ENCODE results near the gene NNMT.

The NNMT gene

GRCh38 chr11:114302663-114303062 is 6.5 kb downstream of the NNMT start:
- no peak overlapping the region for H3K9ac ChIP-seq (ENCODE audit: low read length)
- H3K36me3 ChIP-seq (ENCODE audit: insufficient read depth, low read length): no peaks in the 10 kb centered on the region
- no peaks in the 10 kb centered on the region for H3K9me3 ChIP-seq (ENCODE audit: low read length)
- no peak overlapping the region for H2AFZ ChIP-seq (ENCODE audit: low read length)
- no peaks in the 10 kb centered on the region for H3K79me2 ChIP-seq (ENCODE audit: insufficient read depth, low read length)
- no peaks in the 10 kb centered on the region for H4K20me1 ChIP-seq (ENCODE audit: insufficient read depth, low read length)
- H3K27ac ChIP-seq (ENCODE audit: low read depth, low read length, poor library complexity, severe bottlenecking): no peak overlapping the region
- no peak overlapping the region for H3K4me3 ChIP-seq (ENCODE audit: low read depth, low read length, poor library complexity, severe bottlenecking)
- no peaks in the 10 kb centered on the region for H3F3A ChIP-seq (ENCODE audit: insufficient read depth, low read length)
- H3K9me2 ChIP-seq (ENCODE audit: low read depth, low read length): no peaks in the 10 kb centered on the region
- no peaks in the 10 kb centered on the region for H3K4me1 ChIP-seq (ENCODE audit: insufficient read depth, low read length, severe bottlenecking)
- no peaks in the 10 kb centered on the region for H3K27me3 ChIP-seq (ENCODE audit: insufficient read depth, low read length)
- no peak overlapping the region for H3K4me2 ChIP-seq (ENCODE audit: low read length)
- TF ChIP-seq EZH2 (IDR thresholded peaks at IDR 0.05; ENCODE audit: borderline replicate concordance, low read length): no peak
- no peak for TF ChIP-seq CTCF (IDR thresholded peaks at IDR 0.05; ENCODE audit: low read length)

GRCh38 chr11:114304065-114304464 is 7.9 kb downstream of the NNMT start:
- Histone ChIP-seq H3K79me2 (ENCODE audit: insufficient read depth, low read length) (no peaks in the 10 kb centered on the region), H3K4me1 (ENCODE audit: insufficient read depth, low read length, severe bottlenecking) (no peaks in the 10 kb centered on the region), H3K4me2 (ENCODE audit: low read length) (no peak overlapping the region), H3K27me3 (ENCODE audit: insufficient read depth, low read length) (no peaks in the 10 kb centered on the region), H2AFZ (ENCODE audit: low read length) (no peak overlapping the region), H3K4me3 (ENCODE audit: low read depth, low read length, poor library complexity, severe bottlenecking) (no peak overlapping the region), H3K9me2 (ENCODE audit: low read depth, low read length) (no peaks in the 10 kb centered on the region), H4K20me1 (ENCODE audit: insufficient read depth, low read length) (no peaks in the 10 kb centered on the region), H3K27ac (ENCODE audit: low read depth, low read length, poor library complexity, severe bottlenecking) (no peak overlapping the region), H3K9ac (ENCODE audit: low read length) (no peak overlapping the region), H3F3A (ENCODE audit: insufficient read depth, low read length) (no peaks in the 10 kb centered on the region), H3K36me3 (ENCODE audit: insufficient read depth, low read length) (no peaks in the 10 kb centered on the region), H3K9me3 (ENCODE audit: low read length) (no peaks in the 10 kb centered on the region)
- no peak for TF ChIP-seq CTCF (IDR thresholded peaks at IDR 0.05; ENCODE audit: low read length)
- TF ChIP-seq EZH2 (IDR thresholded peaks at IDR 0.05; ENCODE audit: borderline replicate concordance, low read length): no peak

- Histone ChIP-seq H3K9ac (ENCODE audit: low read length) (no peak overlapping the region), H3K9me3 (ENCODE audit: low read length) (no peaks in the 10 kb centered on the region), H3K27ac (ENCODE audit: low read depth, low read length, poor library complexity, severe bottlenecking) (no peak overlapping the region), H4K20me1 (ENCODE audit: insufficient read depth, low read length) (no peaks in the 10 kb centered on the region), H3K9me2 (ENCODE audit: low read depth, low read length) (no peaks in the 10 kb centered on the region), H3F3A (ENCODE audit: insufficient read depth, low read length) (no peaks in the 10 kb centered on the region), H3K79me2 (ENCODE audit: insufficient read depth, low read length) (no peaks in the 10 kb centered on the region), H3K36me3 (ENCODE audit: insufficient read depth, low read length) (no peaks in the 10 kb centered on the region), H3K4me2 (ENCODE audit: low read length) (no peak overlapping the region), H2AFZ (ENCODE audit: low read length) (no peak overlapping the region), H3K4me1 (ENCODE audit: insufficient read depth, low read length, severe bottlenecking) (no peaks in the 10 kb centered on the region), H3K4me3 (ENCODE audit: low read depth, low read length, poor library complexity, severe bottlenecking) (no peak overlapping the region), H3K27me3 (ENCODE audit: insufficient read depth, low read length) (no peaks in the 10 kb centered on the region)
- TF ChIP-seq CTCF (IDR thresholded peaks at IDR 0.05; ENCODE audit: low read length) (no peak), EZH2 (IDR thresholded peaks at IDR 0.05; ENCODE audit: borderline replicate concordance, low read length) (no peak)
Observed at GRCh38 chr11:114304969-114305368, 8.8 kb downstream of the NNMT start.
